Endometrial microvascular endothelial cells (primary cell): ENCODE measurements around the gene TP53I11. TPM values are rescaled to one million over a fixed set of nuclear protein-coding genes. Genes with fewer than 3 reads are reported as not detected.

Source experiments
- in situ Hi-C: cut with HindIII; loops from 2 replicates; pipeline ENCODE4 v1.10.0; 2017; ENCODE audit warnings: low sequenced_read_pairs, low pct_unique_long_range_greater_than_20kb; ENCODE audit errors: inconsistent ontology term
- total RNA-seq: library from RNA; depleted of rRNA; stranded (reverse); fragments of >200 nt; gene quantifications from one replicate; pipeline ENCODE4 v1.2.3, GENCODE V29; 2015; ENCODE audit errors: inconsistent ontology term

TP53I11 gene
- total RNA-seq, 1 donor from 2014 or later: 22.1 TPM

DNA sequence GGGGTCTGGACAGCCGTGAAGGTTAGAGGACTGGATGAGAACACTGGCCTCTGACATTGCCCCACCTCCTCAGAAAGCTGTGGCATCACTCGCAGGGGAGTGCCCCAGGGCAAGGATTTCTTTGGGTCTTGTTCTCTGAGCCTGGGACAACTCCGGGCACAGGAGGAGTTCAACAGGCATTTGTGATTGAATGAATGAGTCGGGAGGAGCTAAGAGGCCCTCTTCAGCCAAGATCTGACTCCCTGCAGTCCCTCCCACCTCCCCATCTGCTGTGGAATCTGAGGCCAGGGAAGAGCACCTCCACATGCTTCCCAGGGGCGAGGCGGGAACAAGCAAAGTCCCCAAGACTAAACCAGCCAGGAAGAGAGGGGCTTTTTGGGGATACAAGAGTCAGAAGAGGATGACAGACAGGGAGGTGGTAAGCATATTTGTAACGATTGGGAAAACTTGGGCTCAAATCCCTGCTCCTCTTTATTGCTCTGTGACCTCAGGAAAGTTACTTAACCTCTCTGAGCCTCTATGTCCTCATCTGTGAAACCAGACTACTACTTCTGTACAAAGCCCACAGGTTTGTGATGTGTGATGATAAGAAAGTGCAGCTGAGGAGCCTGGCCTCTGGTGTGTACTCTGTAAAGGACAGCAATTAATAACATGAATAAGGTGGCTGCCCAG lies 6.4 kb downstream of the TP53I11 start:
- in situ Hi-C loops: loop anchor here (25.0 kb wide), 2 partner anchors 168 to 393 kb away; no protein-coding TSS in a partner anchor

DNA sequence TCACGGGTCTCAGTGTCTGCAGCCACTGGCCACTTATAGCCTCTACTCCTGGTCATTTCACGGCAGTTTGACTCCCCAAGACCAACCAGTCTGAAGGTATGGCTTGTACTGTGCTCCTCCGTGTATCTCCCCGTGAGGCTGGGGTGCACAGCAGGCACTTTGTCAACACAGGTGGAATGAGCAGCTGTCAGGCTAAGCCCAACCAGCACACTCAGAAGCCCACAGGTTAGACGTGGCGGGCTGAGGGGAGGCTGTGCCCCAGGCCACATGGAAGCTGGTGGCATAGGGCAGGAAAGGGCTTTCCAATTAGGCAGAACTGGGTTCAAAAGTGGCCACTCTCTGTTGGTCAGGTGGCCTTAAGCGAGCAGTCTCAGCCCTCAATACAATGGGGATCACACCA lies 7.0 kb downstream of the TP53I11 start:
- in situ Hi-C loops: loop anchor here (25.0 kb wide), 2 partner anchors 169 to 394 kb away; no protein-coding TSS in a partner anchor

DNA sequence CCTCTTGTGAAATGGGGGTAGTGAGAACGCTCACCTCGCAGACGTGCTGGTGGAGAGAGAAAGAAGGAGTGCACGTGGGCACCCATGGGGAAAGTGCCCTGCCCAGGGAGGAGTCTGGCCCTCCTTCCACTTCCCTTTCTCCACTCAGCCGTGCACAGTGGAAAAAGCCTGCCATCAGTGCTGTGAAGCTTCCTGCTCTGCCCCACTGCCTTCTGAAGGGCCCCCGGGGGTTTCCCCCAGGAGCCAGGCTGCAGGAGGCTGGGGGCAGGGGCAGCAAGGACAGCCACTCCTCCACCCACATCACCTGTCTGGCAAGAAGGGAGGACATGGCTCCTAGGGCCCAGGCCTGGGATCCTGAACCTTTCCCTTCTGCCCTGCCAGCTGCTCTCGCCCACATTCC lies 7.6 kb downstream of the TP53I11 start:
- in situ Hi-C loops: loop anchor here (25.0 kb wide), 2 partner anchors 169 to 394 kb away; no protein-coding TSS in a partner anchor

DNA sequence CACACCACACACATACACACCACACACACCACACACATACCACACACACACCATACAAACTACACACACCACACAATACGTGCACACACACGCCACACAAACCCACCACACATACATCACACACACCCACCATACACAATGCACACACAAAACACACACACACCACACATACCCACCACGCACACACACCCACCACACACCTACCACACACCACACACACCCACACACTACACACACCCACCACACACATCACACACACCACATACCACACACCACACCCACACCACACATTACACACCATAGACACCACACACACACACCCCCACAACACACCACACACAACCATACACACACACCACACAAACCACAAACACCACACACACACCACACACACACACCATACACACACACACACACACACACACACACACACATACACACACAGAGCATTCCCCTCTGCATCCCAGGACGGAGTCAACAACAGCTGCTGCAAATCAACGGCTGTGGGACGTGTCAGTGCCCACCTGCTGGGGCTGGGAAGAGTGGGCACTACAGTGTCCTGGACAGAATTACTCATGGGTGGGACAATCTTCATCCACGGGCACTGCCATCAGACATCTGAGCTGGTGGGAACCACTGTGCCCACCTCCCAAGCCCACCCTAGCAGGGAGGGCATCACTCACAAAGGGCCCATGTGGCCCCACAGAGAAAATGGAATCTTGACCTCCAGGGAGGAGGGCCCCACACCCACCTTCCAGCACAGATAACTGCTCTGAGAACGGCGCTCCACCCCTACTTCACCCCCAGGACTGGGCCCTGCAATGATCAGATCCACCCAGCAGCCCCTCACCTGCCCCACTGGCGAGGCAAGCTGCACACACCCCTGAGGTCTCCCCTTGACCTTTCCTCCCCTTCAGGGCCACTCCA lies 8.4 kb downstream of the TP53I11 start:
- in situ Hi-C loops: loop anchor here (25.0 kb wide), 2 partner anchors 170 to 395 kb away; no protein-coding TSS in a partner anchor

DNA sequence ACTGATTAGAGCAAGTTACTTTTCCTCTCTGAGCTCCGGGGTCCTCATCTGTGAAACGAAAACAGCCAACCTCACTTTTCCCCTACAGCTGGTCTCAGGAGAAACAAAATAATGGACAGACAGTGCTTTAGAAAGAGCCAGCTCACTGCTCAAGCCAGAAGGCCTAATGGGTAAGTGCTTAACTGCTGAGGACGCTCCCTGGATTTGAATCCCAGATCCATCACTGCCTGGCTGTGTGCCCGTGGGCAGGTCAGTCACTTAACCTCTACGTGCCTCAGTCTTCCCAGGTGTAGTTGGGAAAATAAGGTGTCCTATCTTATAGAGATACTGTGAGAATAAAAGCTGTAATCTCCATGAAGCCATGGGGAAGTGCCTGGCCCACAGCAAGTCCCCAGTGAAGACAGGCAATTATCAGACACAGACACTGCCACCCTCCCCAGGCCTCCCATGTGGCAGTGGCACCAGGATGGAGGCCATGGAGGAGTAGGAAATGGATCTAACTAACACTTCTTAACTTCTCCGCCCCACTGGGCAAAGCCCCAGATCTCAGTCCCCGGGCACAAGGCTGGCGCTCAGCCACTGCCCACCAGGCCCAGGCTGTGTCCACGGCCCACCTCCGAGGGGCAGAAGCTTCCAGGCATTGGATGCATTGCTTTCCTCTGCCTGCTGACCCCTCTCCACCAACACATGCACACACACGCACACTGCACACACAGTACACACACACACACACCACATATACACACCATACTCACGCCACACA lies 9.2 kb downstream of the TP53I11 start:
- in situ Hi-C loops: loop anchor here (25.0 kb wide), 2 partner anchors 171 to 396 kb away; no protein-coding TSS in a partner anchor

DNA sequence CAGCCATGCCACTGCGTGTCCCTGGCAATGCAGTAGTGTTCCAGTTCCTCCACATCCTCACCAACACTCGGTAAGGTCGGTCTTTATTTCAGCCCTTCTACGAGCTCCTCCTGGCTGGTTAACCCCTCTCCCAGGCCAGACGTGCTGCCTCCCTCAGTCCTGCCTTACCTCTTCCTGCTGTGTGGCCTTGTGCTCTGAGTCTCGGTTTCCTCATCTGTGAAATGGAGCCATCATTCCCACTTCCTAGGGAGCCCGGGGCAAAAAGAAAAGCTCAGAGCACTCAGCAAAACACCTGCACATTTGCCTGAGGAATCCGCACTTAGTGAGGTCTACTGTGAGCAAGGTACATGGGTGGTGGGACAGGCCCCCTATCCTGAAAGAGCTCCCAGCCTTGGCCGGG lies 9.8 kb downstream of the TP53I11 start:
- in situ Hi-C loops: loop anchor here (25.0 kb wide), 2 partner anchors 171 to 396 kb away; no protein-coding TSS in a partner anchor

DNA sequence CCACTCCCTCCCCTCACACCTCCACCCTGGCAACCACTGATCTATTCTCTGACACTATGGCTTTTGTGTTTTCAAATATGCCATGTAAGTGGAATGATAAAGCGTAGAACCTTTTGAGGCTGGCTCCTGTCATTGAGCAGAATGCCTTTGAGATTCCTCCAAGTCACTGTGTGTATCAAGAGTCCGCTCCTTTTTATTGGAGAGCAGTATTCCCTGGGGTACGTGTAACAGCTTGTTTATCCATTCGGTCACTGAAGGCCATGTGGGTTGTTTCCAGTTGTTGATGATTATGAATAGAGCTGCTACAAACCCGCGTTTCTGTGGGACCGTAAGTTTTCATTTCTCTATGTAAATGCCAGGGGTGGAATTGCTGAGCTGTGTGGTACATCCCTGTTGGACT lies 10.3 kb downstream of the TP53I11 start:
- in situ Hi-C loops: loop anchor here (25.0 kb wide), 2 partner anchors 172 to 397 kb away; no protein-coding TSS in a partner anchor

DNA sequence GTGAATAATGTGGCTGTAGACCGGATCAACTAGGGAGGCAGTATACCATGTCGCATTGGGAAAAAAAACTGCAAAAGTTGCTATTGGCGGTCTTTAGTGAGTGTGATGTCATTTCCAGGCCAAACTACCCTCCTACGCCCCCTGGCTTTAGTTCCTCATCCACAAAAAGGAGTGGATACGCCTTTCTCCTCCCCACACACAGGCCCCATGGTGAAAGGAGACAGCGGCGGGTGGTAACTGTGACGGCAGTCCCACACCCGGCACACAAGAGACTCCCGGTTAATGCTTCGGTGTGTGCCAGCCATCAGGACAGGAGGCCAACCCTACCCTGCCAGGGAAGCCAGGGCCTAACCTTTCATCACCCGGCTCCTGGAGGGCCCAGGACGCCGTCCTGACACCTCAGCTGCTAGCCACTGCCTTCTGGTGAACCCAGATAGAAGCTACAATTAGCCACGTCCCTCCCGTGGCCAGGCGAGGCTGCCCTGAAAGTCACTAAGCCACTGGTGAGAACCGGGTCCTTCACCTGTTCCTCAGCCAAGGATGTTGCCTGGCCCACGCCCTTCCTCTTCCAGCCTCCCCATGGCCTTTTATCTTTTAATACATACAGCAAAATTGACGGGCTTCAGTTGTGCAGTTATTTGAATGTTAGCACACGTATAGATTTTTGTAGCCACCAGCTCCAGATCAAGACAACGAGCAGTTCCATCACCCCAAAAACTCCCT lies 10.8 kb downstream of the TP53I11 start:
- in situ Hi-C loops: loop anchor here (25.0 kb wide), 2 partner anchors 172 to 397 kb away; no protein-coding TSS in a partner anchor

DNA sequence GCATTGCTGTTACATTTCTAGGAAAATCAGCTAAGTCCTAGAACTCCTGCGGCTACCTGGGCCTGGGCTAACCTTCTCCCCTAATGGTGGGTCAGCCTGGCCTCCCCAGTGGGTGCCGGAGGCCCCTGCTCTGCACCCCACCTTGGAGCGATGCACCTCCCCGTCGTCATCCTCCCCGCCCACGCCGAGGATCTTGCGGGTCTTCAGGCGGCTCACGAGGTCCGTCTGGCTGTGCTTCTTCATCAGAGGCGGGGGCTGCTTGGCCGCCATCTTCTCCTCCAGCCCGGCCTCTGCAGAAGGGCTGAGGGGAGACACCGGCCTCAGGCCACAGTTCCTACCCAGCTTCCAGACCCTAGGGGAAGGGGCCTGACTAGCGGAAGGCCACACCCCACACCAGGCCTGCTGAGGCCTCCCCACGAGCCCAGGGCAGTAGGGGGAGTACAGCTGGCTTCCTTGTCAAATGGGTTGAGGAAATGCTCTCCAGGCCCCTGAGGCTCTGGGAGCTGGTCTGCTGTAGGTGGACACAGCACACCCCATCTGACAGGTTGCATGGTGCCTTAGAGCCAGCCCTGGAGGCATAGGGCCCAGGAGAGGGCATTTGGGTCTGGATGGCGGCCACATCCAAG lies 12.5 kb downstream of the TP53I11 start:
- in situ Hi-C loops: loop anchor here (25.0 kb wide), 2 partner anchors 174 to 399 kb away; no protein-coding TSS in a partner anchor

DNA sequence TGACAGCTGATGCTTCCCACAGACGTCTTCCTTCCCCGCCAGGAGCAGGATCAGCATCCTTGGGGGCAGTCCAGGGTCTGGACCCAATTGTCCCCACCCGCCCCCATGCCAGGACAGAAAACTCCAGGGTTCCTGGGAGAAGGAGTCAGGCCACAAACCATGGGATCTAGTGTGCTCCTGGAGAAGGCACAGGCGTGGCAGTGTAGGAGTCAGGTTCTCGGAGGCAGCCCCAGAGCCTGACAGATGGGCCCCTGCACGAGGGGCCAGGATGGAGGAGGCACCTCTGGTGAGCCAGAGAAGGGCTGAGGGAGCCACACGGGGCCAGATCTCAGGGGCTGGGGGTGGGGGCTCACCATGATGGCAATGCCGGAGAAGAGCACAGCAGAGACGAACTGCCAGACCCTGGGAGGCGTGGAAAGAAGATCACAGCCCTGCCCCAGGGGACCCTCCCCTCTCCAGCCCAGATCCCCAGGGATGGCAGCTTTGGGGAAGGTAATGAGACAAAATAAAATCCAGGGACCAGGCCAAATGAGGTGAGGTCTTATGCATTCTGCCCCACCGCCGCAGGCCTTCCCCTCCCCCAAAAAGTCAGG lies 13.6 kb downstream of the TP53I11 start:
- in situ Hi-C loops: loop anchor here (25.0 kb wide), 2 partner anchors 175 to 400 kb away; no protein-coding TSS in a partner anchor

DNA sequence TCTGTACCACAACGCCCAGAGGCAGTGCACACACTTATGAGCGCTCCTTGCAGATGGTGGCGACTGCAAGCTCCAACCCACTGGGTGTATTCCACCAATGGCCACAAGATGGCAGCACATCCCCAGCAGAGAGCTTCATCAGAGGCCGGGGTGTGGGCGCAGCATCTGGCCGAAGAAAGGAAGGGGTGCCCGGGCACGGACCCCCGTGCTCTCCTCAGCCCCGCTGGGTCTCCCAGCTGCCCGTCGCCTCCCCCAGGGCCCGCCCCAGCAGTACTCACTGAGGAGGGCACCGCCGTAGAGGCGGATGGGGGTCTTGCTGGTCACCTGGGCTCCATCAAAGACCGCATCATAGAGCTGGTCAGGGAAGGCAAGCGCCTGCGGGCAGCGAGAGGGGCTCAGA lies 14.2 kb downstream of the TP53I11 start:
- in situ Hi-C loops: loop anchor here (25.0 kb wide), 2 partner anchors 176 to 401 kb away; no protein-coding TSS in a partner anchor

DNA sequence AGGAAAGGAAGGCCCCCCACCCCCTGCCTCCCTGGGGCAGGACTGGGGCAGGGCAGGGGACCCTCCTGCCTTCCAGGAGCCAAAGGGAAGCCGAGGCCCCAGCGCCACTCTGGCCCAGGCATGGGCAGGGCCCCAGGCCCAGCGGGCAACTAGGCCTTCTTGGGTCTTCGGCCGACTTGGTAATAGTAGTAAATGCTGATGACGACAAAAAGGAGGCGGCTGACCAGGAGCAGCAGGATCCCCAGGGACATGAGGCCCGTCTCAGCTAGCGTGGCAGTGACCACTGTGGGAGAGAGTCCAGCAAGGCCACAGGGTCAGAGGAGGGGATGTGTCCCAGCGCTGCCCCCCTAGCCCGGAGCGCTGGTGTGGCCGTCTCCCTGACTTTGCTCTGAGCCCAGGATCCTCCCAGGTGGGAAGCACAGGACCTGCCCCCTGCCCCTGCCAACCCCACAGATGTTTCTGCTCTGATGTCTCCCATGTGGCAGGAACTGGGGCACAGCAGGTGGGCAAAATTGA lies 15.9 kb downstream of the TP53I11 start:
- in situ Hi-C loops: loop anchor here (25.0 kb wide), 2 partner anchors 178 to 403 kb away; no protein-coding TSS in a partner anchor

DNA sequence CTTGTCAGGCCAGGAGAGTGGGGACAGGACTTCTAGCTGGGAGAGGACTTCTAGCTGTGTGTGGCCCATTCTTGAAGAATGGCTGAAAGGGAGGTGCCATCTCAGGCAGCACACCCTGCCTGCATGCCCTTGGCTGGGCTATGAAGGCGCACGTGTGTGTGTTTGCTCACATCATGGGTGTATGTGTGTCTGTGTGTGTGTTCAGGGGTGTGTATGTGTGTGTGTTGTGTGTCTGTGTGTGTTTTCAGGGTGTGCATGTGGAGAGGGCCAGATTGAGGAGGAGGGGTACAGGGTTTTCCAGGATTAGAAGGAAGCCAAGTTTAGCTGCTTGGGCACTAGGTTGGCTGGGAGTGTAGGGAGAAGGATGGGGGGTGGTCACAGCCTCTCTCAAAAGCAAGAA lies 16.6 kb downstream of the TP53I11 start:
- in situ Hi-C loops: loop anchor here (25.0 kb wide), 2 partner anchors 178 to 403 kb away; no protein-coding TSS in a partner anchor

DNA sequence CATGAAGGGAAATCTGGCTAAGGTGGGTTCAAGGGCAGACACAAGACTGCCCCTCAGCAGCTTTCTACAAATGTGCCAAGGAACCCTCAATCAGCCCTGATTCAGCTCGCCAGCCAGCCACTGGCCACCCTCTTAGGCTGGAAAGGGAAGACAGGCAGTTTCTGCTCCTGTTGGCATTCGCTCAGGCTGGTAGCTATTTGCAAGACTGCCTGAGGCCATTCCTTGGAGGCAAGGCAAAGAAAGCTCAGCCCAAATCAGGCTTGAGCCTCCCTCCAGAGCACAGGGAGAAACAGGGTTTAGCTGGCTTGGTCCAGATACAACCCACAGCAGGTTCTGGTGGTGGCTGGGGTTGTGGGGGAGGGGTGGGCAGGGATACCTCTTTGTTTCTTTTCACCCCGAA lies 19.2 kb downstream of the TP53I11 start:
- in situ Hi-C loops: loop anchor here (25.0 kb wide), 2 partner anchors 181 to 406 kb away; no protein-coding TSS in a partner anchor

DNA sequence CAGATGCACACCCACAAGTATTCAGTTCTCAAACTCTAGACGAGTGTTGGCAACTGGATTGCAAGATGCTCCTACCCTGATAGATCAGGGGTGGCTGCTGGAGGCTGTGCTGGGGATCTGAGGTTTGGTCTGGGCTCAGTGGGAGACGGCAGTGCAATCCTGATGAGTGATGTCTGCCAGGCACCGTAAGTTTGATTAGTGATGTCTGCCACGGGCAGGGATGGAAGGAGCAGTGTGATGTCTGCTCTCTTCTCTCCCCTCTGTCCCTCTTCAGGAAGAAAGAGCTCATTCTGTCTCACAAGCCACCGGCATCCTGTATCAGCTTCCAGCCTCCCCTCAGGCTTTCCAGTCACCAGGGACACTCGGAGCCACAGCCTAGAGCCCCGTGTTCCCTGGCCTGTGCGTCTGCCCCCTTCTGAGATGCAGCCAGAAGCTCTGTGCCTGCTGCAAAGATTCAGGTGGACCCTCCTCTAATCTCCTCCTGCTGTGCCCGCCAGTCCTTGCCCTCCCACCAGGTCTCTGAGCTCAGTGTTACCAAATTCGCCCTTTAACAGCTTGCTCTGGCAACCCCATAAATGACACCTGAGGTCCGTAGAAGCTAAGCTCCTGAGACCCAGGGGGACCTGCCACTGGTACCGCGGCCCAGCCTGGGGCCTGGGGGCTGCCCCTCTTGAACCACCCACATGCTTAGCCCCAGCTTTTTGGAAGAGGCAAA lies 19.9 kb downstream of the TP53I11 start:
- in situ Hi-C loops: loop anchor here (25.0 kb wide), 2 partner anchors 182 to 407 kb away; no protein-coding TSS in a partner anchor

DNA sequence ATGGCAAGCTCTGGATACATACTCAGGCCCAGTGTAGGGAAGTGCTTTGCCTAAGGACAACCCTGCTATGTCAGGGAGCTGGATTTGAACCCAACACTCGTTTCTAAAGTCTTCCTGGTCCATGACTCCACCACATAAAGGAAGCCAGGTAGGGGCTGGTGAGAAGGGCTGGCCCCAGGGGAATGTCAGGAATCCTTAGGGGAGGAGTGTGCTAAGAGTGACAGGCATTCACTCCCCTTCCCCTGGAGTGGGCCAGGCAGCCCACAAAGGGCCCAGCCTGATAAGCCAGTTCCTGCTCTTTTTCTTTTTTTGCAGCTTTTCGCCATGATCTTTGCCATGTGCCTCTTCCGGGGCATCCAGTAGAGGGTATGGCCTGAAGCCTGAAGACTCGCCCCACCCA lies 21.9 kb downstream of the TP53I11 start:
- in situ Hi-C loops: loop anchor here (25.0 kb wide), 2 partner anchors 183 to 408 kb away; no protein-coding TSS in a partner anchor
